NCI-H1417 (cell line): ENCODE measurements around the gene TBC1D14.
"Not testable (repeated sequence)": the region's sequence is repeated elsewhere in the genome, so short reads cannot be mapped to it uniquely, and the experiment has no call there.

Experiments used
- DNase-seq, 3 experiments: peaks; one replicate each; lab custom pipeline; 2025; lab: John Stamatoyannopoulos, UW

Gene TBC1D14

GRCh38 chr4:6890358-6890757 lies 19.3 kb upstream of the TBC1D14 start:
- no peak for DNase-seq

GRCh38 chr4:6890971-6891370 lies 18.7 kb upstream of the TBC1D14 start:
- not testable (repeated sequence) for DNase-seq

- DNase-seq, result no peak
These were observed 18.0 kb upstream of the TBC1D14 start for GRCh38 chr4:6891436-6892170.

- DNase-seq, result peak in 1 of 3 experiments; percentile 47
These were observed 17.3 kb upstream of the TBC1D14 start for GRCh38 chr4:6892190-6892908.

GRCh38 chr4:6892909-6893202 lies 16.8 kb upstream of the TBC1D14 start:
- no peak for DNase-seq

- no peak for DNase-seq
These were observed 16.1 kb upstream of the TBC1D14 start for GRCh38 chr4:6893449-6894085.

GRCh38 chr4:6894086-6894478 lies 15.5 kb upstream of the TBC1D14 start:
- no peak for DNase-seq

- no peak for DNase-seq
These were observed 14.8 kb upstream of the TBC1D14 start for GRCh38 chr4:6894528-6895498.

- DNase-seq, result no peak
These were observed 13.6 kb upstream of the TBC1D14 start for GRCh38 chr4:6896035-6896434.

GRCh38 chr4:6898763-6899162 lies 10.9 kb upstream of the TBC1D14 start:
- DNase-seq, result no peak

- no peak for DNase-seq
These were observed 9.3 kb upstream of the TBC1D14 start for GRCh38 chr4:6900181-6900812.

GRCh38 chr4:6900956-6901355 lies 8.7 kb upstream of the TBC1D14 start:
- no peak for DNase-seq

- peak in 1 of 3 experiments; percentile 14 for DNase-seq
These were observed 7.8 kb upstream of the TBC1D14 start for GRCh38 chr4:6901669-6902317.

- DNase-seq, result no peak
These were observed 7.1 kb upstream of the TBC1D14 start for GRCh38 chr4:6902318-6903042.

GRCh38 chr4:6905516-6906445 lies 3.8 kb upstream of the TBC1D14 start:
- DNase-seq, result no peak

- DNase-seq, result not testable (repeated sequence)
These were observed 3.1 kb upstream of the TBC1D14 start for GRCh38 chr4:6906486-6906885.

- DNase-seq, result peak; percentile 19 to 57 (median 25)
These were observed 1.9 kb upstream of the TBC1D14 start for GRCh38 chr4:6907658-6908191.

- no peak for DNase-seq
These were observed 1.1 kb upstream of the TBC1D14 start for GRCh38 chr4:6908432-6909112.
